ENCODE results near the gene ROBO4.

Gene ROBO4

GRCh38 chr11:124844664-124845079 is 53.0 kb downstream of the ROBO4 start:
- in situ Hi-C loops (cut with MboI; ENCODE audit: low sequenced_read_pairs) = loop anchor here (25.0 kb wide), 1 partner anchor 182 kb away; the partner anchor contains the start of genes SIAE and SPA17

- in situ Hi-C loops (cut with MboI; ENCODE audit: low sequenced_read_pairs) = loop anchor here (25.0 kb wide), 1 partner anchor 181 kb away; the partner anchor contains the start of genes SIAE and SPA17
Measured at GRCh38 chr11:124843616-124843910, 54.1 kb downstream of the ROBO4 start.

- in situ Hi-C loops (cut with MboI; ENCODE audit: low sequenced_read_pairs) = loop anchor here (25.0 kb wide), 1 partner anchor 180 kb away; the partner anchor contains the start of genes SIAE and SPA17
Measured at GRCh38 chr11:124842305-124842704, 55.4 kb downstream of the ROBO4 start.

- in situ Hi-C loops (cut with MboI; ENCODE audit: low sequenced_read_pairs) = loop anchor here (25.0 kb wide), 1 partner anchor 180 kb away; the partner anchor contains the start of genes SIAE and SPA17
Measured at GRCh38 chr11:124841840-124842239, 55.8 kb downstream of the ROBO4 start.

- in situ Hi-C loops (cut with MboI; ENCODE audit: low sequenced_read_pairs) = loop anchor here (25.0 kb wide), 1 partner anchor 179 kb away; the partner anchor contains the start of genes SIAE and SPA17
Measured at GRCh38 chr11:124841201-124841600, 56.5 kb downstream of the ROBO4 start.

- in situ Hi-C loops (cut with MboI; ENCODE audit: low sequenced_read_pairs) = loop anchor here (25.0 kb wide), 1 partner anchor 178 kb away; the partner anchor contains the start of genes SIAE and SPA17
Measured at GRCh38 chr11:124840666-124841065, 57.0 kb downstream of the ROBO4 start.

- in situ Hi-C loops (cut with MboI; ENCODE audit: low sequenced_read_pairs) = loop anchor here (25.0 kb wide), 1 partner anchor 178 kb away; the partner anchor contains the start of genes SIAE and SPA17
Measured at GRCh38 chr11:124839972-124840621, 57.6 kb downstream of the ROBO4 start.

- in situ Hi-C loops (cut with MboI; ENCODE audit: low sequenced_read_pairs) = loop anchor here (25.0 kb wide), 1 partner anchor 177 kb away; the partner anchor contains the start of genes SIAE and SPA17
Measured at GRCh38 chr11:124839128-124839971, 58.3 kb downstream of the ROBO4 start.

GRCh38 chr11:124838805-124839127 is 58.9 kb downstream of the ROBO4 start:
- in situ Hi-C loops (cut with MboI; ENCODE audit: low sequenced_read_pairs) = loop anchor here (25.0 kb wide), 1 partner anchor 176 kb away; the partner anchor contains the start of genes SIAE and SPA17

GRCh38 chr11:124837491-124837856 is 60.2 kb downstream of the ROBO4 start:
- in situ Hi-C loops (cut with MboI; ENCODE audit: low sequenced_read_pairs) = loop anchor here (25.0 kb wide), 1 partner anchor 175 kb away; the partner anchor contains the start of genes SIAE and SPA17

GRCh38 chr11:124835918-124836317 is 61.7 kb downstream of the ROBO4 start:
- in situ Hi-C loops (cut with MboI; ENCODE audit: low sequenced_read_pairs) = loop anchor here (25.0 kb wide), 1 partner anchor 174 kb away; the partner anchor contains the start of genes SIAE and SPA17

- in situ Hi-C loops (cut with MboI; ENCODE audit: low sequenced_read_pairs) = loop anchor here (25.0 kb wide), 1 partner anchor 172 kb away; the partner anchor contains the start of genes SIAE and SPA17
Measured at GRCh38 chr11:124834526-124835180, 63.0 kb downstream of the ROBO4 start.
